Measurements from ENCODE around the gene TDRD12.
"Not testable (repeated sequence)": the region's sequence is repeated elsewhere in the genome, so short reads cannot be mapped to it uniquely, and the experiment has no call there.

Gene TDRD12

GRCh38 chr19:32743021-32743420 is 23.5 kb downstream of the TDRD12 start:
- in situ Hi-C loops (cut with HindIII; ENCODE audit: low pct_ligation_motif_present, low pct_unique_long_range_greater_than_20kb, low sequenced_read_pairs): no loop called here
- no peak for DNase-seq

- in situ Hi-C loops (cut with HindIII; ENCODE audit: low pct_ligation_motif_present, low pct_unique_long_range_greater_than_20kb, low sequenced_read_pairs): no loop called here
- no peak for DNase-seq
Measured at GRCh38 chr19:32743447-32743846, 23.9 kb downstream of the TDRD12 start.

DNA sequence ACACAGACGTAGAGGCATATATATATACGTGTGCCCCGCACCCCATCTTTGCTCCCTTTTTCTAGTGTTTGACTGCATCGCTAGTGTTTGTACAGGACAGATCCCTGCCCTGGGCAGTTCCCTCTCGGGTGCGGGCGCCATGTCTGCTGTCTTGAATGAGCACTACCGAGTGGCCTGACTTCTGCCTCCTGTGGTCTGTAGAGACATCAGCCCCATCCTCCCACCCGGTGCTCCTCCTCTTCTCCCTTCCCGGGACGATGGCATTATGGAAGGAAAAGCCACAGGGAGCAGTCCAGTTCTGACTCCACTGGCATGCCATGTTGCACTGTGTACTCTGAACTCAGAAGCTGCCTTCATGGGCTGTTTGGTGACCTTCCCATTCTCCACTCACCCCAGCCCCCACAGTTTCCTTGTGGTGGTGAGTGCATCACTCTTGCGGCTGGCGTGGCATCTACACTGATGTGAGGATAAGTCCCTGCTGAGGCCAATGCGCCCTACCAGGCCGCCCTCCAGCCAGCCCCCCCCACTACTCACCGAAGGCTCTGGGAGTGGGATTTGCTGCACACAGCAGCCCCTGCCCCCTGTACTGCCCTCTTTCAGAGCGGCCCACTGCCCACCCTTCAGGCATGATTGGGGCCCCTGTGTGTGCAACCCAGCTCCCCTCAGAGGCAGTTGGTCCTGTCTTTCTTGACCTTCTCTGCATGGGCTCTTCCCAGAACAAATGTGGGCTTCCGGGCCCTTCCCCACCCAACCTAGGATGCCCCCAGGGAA is 25.2 kb downstream of the TDRD12 start:
- in situ Hi-C loops (cut with HindIII; ENCODE audit: low pct_ligation_motif_present, low pct_unique_long_range_greater_than_20kb, low sequenced_read_pairs): no loop called here
- no peak for DNase-seq

GRCh38 chr19:32745594-32746251 is 26.2 kb downstream of the TDRD12 start:
- in situ Hi-C loops (cut with HindIII; ENCODE audit: low pct_ligation_motif_present, low pct_unique_long_range_greater_than_20kb, low sequenced_read_pairs); DNase-seq: not testable (repeated sequence)

DNA sequence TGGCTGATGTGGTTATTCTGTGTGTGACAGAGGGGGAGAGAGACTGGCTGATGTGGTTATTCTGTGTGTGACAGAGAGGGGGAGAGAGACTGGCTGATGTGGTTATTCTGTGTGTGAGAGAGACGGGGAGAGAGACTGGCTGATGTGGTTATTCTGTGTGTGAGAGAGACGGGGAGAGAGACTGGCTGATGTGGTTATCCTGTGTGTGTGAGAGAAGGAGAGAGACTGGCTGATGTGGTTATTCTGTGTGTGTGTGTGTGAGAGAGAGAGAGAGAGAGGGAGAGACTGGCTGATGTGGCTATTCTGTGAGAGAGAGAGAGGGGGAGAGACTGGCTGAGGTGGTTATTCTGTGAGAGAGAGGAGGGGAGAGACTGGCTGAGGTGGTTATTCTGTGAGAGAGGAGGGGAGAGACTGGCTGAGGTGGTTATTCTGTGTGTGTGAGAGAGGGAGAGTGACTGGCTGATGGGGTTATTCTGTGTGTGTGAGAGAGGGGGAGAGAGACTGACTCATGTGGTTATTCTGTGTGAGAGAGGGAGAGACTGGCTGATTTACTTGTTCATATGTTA is 27.1 kb downstream of the TDRD12 start:
- in situ Hi-C loops (cut with HindIII; ENCODE audit: low pct_ligation_motif_present, low pct_unique_long_range_greater_than_20kb, low sequenced_read_pairs); DNase-seq: not testable (repeated sequence)

DNA sequence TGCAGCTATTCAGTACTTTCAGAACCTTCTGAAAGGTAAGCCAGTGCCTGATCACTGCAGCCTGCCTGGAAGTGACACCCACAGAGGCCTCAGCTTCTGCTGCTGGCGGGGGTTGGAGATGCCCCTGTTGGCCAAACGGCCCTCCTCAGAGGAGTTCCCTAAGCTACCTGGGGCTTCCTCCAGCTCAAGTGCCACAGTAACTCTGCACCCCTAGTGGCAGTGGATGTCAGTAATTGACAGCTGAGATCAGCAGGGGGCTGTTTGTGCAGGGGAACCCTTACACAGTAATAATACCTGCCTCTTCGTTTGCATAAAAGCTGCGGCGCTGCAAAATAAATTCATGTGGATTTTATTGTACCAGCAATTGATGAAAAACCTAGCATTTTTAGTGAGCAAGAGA is 28.9 kb downstream of the TDRD12 start:
- in situ Hi-C loops (cut with HindIII; ENCODE audit: low pct_ligation_motif_present, low pct_unique_long_range_greater_than_20kb, low sequenced_read_pairs): no loop called here
- no peak for DNase-seq

GRCh38 chr19:32748948-32749347 is 29.4 kb downstream of the TDRD12 start:
- in situ Hi-C loops (cut with HindIII; ENCODE audit: low pct_ligation_motif_present, low pct_unique_long_range_greater_than_20kb, low sequenced_read_pairs): no loop called here
- no peak for DNase-seq

DNA sequence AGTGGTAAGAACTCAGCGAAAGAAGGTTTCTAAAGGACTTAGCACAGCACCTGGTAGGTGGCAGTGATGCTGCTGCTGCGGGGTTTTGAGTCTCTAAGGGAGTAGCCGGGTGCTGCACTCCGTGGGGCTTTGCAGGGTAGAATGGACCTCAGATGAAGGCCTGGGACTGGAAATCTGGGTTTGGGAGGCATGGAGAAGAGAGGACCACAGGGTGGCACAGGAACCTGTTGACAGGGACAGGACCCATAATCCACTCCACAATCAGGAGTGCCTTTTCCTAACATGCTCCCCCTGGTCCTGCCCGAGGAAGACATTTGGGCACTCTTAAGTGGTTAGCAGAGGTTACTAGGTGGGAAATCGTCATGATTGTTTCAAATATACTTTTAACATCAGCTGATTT is 29.8 kb downstream of the TDRD12 start:
- in situ Hi-C loops (cut with HindIII; ENCODE audit: low pct_ligation_motif_present, low pct_unique_long_range_greater_than_20kb, low sequenced_read_pairs): no loop called here

GRCh38 chr19:32750441-32751055 is 31.0 kb downstream of the TDRD12 start:
- no peak for DNase-seq
- in situ Hi-C loops (cut with HindIII; ENCODE audit: low pct_ligation_motif_present, low pct_unique_long_range_greater_than_20kb, low sequenced_read_pairs): no loop called here

More for the DNA sequence above, 29.8 kb downstream of the TDRD12 start:
- no peak for DNase-seq

DNA sequence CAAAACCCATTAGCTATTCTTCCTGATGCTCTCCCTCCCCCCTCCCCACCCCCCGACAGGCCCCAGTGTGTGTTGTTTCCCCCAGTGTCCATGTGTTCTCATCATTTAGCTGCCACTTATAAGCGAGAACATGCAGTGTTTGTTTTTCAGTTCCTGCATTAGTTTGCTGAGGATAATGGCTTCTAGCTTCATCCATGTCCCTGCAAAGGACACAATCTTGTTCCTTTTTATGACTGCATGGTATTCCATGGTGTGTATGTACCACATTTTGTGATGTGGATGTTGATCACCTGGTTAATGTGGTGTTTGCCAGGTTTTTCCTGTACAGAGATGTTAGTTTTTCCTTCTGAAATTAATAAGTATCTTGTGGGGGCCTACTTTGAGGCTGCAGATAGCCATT is 31.5 kb downstream of the TDRD12 start:
- in situ Hi-C loops (cut with HindIII; ENCODE audit: low pct_ligation_motif_present, low pct_unique_long_range_greater_than_20kb, low sequenced_read_pairs): no loop called here
- DNase-seq: no peak

DNA sequence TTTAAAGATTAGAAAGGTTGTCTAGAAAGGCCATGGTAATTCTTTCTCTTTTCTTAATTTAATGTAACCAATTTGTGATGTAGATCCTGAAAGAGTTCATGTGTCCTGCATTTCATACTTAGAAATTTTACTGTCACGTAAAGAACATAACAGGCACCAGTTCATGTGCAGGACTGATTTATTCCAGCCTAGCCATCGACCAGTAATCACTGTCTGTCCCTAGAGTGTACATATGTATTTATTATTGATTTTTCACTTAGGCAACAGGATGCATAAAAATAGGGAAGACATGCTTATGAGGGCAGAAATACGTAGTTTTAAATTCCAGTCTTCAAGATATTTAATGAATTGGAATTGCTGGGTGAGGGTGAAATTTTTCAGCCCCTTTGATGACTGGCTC is 37.6 kb downstream of the TDRD12 start:
- in situ Hi-C loops (cut with HindIII; ENCODE audit: low pct_ligation_motif_present, low pct_unique_long_range_greater_than_20kb, low sequenced_read_pairs): no loop called here
- no peak for DNase-seq

DNA sequence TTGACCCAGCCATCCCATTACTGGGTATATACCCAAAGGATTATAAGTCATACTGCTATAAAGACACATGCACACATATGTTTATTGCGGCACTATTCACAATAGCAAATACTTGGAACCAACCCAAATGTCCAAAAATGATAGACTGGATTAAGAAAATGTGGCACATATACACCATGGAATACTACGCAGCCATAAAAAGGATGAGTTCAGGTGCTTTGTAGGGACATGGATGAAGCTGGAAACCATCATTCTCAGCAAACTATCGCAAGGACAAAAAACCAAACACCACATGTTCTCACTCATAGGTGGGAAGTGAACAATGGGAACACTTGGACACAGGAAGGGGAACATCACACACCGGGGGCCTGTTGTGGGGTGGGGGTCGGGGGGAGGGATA is 45.8 kb downstream of the TDRD12 start:
- DNase-seq; in situ Hi-C loops (cut with HindIII; ENCODE audit: low pct_ligation_motif_present, low pct_unique_long_range_greater_than_20kb, low sequenced_read_pairs): not testable (repeated sequence)

DNA sequence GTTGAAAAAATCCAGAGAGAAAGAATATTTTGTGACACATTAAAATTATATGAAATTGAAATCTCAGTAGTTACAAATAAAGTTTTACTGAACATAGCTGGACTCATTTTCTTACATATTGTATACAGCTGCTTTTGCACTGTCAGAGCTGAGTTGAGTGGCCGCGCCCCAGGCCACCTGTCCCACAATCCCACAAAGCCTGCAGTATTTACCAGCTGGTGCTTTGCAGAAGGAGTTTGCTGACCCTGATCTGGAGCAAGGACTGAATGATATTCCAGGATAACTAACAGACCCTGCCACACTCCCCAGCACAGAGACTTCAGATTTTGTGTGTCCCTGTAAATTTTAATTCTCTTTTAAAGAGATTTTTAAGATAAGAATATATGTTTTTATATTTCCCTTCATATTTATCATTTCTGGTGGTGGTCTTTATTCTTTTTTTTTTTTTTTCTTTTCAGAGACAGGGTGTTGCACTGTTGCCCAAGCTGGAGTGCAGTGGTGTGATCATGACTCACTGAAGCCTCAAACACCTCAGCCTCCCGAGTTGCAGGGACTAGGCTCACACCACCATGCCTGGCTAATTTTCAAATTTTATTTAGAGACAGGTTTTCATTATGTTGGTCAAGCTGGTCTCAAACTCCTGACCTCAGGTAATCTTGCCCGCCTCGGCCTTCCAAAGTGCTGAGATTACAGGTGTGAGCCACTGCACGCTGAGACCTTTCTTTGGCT is 48.5 kb downstream of the TDRD12 start:
- in situ Hi-C loops (cut with HindIII; ENCODE audit: low pct_ligation_motif_present, low pct_unique_long_range_greater_than_20kb, low sequenced_read_pairs): no loop called here
- DNase-seq: no peak

GRCh38 chr19:32771596-32771995 is 52.0 kb downstream of the TDRD12 start:
- DNase-seq: no peak
- in situ Hi-C loops (cut with HindIII; ENCODE audit: low pct_ligation_motif_present, low pct_unique_long_range_greater_than_20kb, low sequenced_read_pairs): no loop called here

DNA sequence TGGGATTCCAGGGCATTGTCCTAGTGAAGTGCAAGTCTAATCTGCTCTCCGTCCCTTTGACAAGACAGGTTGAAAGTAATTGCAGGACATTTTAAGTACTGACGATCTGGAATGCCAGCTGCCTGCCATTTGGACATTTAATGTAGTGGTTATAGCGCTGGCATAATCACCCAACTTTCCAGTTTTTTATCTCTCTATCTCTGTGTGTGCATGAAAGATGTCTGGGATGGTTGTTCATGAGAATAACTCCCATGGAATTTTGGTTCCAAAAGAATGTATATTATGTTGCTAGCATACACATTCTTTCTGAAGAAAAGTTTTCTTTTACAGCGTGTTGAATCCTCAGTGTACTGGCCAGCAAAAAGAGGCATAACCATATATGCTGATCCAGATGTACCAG is 53.6 kb downstream of the TDRD12 start:
- DNase-seq: no peak
- in situ Hi-C loops (cut with HindIII; ENCODE audit: low pct_ligation_motif_present, low pct_unique_long_range_greater_than_20kb, low sequenced_read_pairs): no loop called here

DNA sequence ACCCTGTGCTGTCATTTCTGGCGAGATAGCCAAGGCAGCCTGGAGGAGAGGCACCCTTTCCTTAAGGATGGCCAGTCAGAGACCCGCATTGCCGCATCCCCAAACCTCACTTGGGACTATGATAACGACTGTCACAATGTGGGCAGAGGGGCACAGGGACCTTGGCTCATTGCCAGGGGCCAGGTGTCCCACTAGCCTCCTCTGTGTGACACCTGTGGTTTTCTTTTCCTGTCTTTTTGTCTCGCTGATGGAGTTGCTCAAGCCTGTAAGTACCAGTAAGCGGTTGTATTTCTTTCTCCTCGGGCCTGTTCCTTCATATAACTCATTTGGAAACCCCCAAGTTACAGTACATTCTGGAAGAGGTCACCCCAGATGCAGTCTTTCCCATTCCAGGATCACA is 59.5 kb downstream of the TDRD12 start:
- in situ Hi-C loops (cut with HindIII; ENCODE audit: low pct_ligation_motif_present, low pct_unique_long_range_greater_than_20kb, low sequenced_read_pairs): no loop called here

DNA sequence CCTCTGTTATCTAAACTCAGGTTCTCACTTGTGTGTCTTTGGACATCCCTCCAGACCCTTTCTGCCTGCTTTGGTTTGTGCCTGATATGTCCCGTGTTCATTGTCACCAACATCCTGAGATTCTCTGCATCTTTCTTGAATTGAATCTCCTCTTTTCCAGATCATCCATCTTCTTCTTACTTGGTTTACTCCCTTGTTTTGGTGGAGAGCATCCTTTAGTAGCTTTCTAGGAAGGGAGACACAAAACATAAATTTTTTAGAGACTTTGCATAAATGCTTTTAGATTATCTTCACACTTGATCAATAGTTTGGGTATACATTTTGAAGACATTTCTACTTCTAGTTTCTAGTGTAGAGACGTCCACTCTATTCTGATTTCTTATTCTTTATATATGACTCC is 61.7 kb downstream of the TDRD12 start:
- in situ Hi-C loops (cut with HindIII; ENCODE audit: low pct_ligation_motif_present, low pct_unique_long_range_greater_than_20kb, low sequenced_read_pairs): no loop called here
- DNase-seq: no peak

More for the DNA sequence above, 59.5 kb downstream of the TDRD12 start:
- DNase-seq: no peak

- in situ Hi-C loops (cut with HindIII; ENCODE audit: low pct_ligation_motif_present, low pct_unique_long_range_greater_than_20kb, low sequenced_read_pairs); DNase-seq: not testable (repeated sequence)
Measured at GRCh38 chr19:32782089-32782488, 62.5 kb downstream of the TDRD12 start.
